ENCODE data around the gene TMEM183A. TPM values are rescaled to one million over a fixed set of nuclear protein-coding genes. Genes with fewer than 3 reads are reported as not detected.
"Not testable (repeated sequence)": the region's sequence is repeated elsewhere in the genome, so short reads cannot be mapped to it uniquely, and the experiment has no call there.

Gene TMEM183A
- total and polyA plus RNA-seq, 7 donors, result 71.7 to 108 (median 79.9) TPM

DNA sequence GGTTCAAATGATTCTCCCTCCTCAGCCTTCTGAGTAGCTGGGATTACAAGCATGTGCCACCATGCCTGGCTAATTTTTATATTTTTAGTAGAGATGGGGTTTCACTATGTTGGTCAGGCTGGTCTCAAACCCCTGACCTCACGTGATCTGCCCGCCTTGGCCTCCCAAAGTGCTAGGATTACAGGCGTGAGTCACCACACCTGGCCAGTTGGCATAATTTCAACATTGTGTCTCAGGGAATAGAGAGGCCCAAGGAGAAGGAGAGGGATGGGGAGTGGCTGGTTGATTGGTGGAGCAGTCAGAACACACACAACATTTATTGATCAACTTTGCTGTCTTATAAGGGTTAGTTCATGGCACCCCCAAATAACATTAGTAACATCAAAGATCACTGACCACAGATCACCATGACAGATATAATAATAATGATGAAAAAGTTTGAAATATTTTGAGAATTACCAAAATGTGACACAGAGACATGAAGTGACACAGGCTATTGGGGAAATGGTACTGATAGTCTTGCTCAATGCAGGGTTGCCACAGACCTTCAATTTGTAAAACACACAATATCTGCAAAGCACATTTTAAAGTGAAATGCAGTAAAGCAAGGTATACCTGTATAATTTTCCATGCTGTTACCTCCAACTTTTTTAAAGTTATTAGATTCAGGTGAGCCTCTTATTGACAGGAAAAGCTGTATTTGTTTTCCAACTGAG, 24.3 kb upstream of the TMEM183A start:
- Histone ChIP-seq H3K4me3 (no peak overlapping the region), H3K36me3 (no peaks in the 10 kb centered on the region), H3K9me3 (no peaks in the 10 kb centered on the region), H3K4me1 (no peaks in the 10 kb centered on the region), H3K27ac (no peak overlapping the region), H3K27me3 (peaks cover 0 to 8% (median 0%) of the 10 kb centered on the region in 3 donors)
- no peak for DNase-seq
- 31 to 73% methylated on average over 3 of the region's 3 CpGs for WGBS, 2 donors
- no peak for TF ChIP-seq POLR2A (IDR thresholded peaks at IDR 0.05)
- TF ChIP-seq, protein P1, sequence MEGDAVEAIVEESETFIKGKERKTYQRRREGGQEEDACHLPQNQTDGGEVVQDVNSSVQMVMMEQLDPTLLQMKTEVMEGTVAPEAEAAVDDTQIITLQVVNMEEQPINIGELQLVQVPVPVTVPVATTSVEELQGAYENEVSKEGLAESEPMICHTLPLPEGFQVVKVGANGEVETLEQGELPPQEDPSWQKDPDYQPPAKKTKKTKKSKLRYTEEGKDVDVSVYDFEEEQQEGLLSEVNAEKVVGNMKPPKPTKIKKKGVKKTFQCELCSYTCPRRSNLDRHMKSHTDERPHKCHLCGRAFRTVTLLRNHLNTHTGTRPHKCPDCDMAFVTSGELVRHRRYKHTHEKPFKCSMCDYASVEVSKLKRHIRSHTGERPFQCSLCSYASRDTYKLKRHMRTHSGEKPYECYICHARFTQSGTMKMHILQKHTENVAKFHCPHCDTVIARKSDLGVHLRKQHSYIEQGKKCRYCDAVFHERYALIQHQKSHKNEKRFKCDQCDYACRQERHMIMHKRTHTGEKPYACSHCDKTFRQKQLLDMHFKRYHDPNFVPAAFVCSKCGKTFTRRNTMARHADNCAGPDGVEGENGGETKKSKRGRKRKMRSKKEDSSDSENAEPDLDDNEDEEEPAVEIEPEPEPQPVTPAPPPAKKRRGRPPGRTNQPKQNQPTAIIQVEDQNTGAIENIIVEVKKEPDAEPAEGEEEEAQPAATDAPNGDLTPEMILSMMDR (IDR thresholded peaks at IDR 0.05), result no peak
- no peak for TF ChIP-seq EP300 (IDR thresholded peaks at IDR 0.05)
- intact Hi-C loops (cut with DNase I), result no loop called here

DNA sequence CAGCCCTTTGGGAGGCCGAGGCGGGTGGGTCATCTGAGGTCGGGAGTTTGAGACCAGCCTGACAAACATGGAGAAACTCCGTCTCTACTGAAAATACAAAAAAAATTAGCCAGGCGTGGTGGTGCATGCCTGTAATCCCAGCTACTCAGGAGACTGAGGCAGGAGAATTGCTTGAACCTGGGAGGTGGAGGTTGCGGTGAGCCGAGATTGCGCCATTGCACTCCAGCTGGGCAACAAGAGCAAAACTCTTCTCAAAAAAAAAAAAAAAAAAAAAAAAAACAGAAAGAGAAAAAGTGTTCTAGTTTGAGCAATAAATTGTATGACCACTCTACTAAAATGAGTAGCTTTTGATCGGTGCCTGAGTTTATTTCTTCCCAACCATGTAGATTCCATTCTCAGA, 21.1 kb upstream of the TMEM183A start:
- WGBS, 2 donors, result 67 to 87% methylated on average over 9 of the region's 9 CpGs
- H3K4me3 ChIP-seq; H3K27ac ChIP-seq; H3K9me3 ChIP-seq; intact Hi-C loops (cut with DNase I); H3K4me1 ChIP-seq; H3K27me3 ChIP-seq; H3K36me3 ChIP-seq; DNase-seq: not testable (repeated sequence)

DNA sequence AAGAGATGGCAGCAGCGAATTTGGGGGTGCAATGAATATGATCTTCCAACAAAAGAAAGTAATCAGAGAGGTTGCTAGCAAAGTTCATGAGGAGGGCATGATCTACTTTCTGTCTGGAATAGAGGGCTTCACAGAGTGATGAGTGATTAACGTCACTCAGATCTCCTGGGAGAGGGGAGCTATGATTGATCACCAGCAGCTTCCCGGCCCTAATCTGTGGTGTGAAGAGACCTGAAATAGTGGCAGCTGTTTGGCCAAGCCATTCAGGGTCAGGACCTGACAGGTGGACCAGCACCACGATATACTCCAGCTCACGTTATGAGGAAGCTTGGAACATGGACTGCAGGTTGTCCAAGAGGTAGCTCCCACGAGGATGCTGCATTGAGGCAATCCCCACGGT, 19.9 kb upstream of the TMEM183A start:
- Histone ChIP-seq H3K36me3 (no peaks in the 10 kb centered on the region), H3K27ac (no peak overlapping the region), H3K4me3 (no peak overlapping the region), H3K9me3 (no peaks in the 10 kb centered on the region), H3K27me3 (no peaks in the 10 kb centered on the region), H3K4me1 (no peaks in the 10 kb centered on the region)
- intact Hi-C loops (cut with DNase I), result no loop called here
- no peak for DNase-seq
- 84 to 85% methylated on average over 7 of the region's 7 CpGs for WGBS, 2 donors
- TF ChIP-seq POLR2AphosphoS5 (IDR thresholded peaks at IDR 0.05) (no peak), EP300 (IDR thresholded peaks at IDR 0.05) (no peak), POLR2A (IDR thresholded peaks at IDR 0.05) (no peak)
- TF ChIP-seq, protein P1 (IDR thresholded peaks at IDR 0.05), result no peak

DNA sequence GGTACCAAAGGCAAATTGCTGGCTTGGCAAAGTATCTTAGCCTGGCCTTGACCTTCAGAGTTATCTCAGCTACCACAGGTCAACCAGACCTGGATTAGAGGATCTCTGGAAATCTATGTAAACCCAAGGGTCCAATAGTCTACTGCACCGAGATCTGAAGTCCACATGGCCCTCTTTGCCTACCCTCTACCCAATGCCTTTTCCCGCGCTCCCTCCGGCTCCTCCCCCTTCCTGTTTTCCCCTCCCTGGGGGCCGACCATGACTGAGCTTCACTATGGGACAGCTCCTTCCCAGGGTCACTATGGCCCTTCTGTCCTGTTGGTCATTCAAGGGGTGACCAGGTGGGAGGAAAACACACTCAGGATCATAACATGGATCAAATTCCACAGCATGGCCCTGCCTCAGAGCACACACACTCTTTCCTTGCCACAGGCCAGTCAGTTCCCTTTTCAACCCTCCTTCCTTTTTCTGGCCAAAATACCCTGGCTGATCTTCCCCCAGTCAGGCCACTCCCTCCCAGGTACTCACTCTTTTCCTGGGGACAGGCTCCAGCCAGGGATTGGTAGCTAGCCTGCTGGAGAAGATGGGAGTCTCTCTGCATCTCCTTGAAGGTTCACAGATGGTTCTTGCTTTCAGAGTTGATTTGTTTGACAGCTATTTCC, 19.1 kb upstream of the TMEM183A start:
- intact Hi-C loops (cut with DNase I), result no loop called here
- WGBS, 2 donors, result 80 to 83% methylated on average over 5 of the region's 5 CpGs

DNA sequence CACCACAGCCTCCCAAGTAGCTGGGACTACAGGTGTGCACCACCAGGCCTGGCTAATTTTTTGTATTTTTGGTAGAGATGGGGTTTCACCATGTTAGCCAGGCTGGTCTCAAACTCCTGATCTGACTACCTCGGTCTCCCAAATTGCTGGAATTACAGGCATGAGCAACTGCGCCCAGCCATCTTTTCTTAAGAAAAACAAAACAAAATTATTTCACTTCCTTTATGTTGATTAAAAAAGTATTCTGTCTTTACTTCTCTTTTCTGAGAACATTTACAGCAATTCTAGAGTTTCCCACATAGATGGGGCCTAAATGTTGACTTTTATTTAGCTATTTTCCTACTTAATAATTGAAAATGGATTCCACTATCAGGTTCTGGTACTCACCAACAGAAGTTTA, 17.3 kb upstream of the TMEM183A start:
- WGBS, 2 donors, result 79 to 94% methylated on average over 2 of the region's 2 CpGs
- Histone ChIP-seq H3K4me1 (no peaks in the 10 kb centered on the region), H3K36me3 (no peaks in the 10 kb centered on the region), H3K4me3 (no peak overlapping the region), H3K27ac (no peak overlapping the region), H3K9me3 (no peaks in the 10 kb centered on the region), H3K27me3 (no peaks in the 10 kb centered on the region)
- TF ChIP-seq EP300 (IDR thresholded peaks at IDR 0.05), result no peak
- TF ChIP-seq, protein P1 (IDR thresholded peaks at IDR 0.05), result no peak
- no peak for TF ChIP-seq POLR2A (IDR thresholded peaks at IDR 0.05)
- TF ChIP-seq POLR2AphosphoS5 (IDR thresholded peaks at IDR 0.05), result no peak
- intact Hi-C loops (cut with DNase I), result no loop called here
- no peak for DNase-seq

More for the DNA sequence above, 19.1 kb upstream of the TMEM183A start:
- Histone ChIP-seq H3K27me3 (no peaks in the 10 kb centered on the region), H3K4me3 (no peak overlapping the region), H3K36me3 (no peaks in the 10 kb centered on the region), H3K4me1 (no peaks in the 10 kb centered on the region), H3K27ac (no peak overlapping the region), H3K9me3 (no peaks in the 10 kb centered on the region)
- TF ChIP-seq, protein P1 (IDR thresholded peaks at IDR 0.05), result no peak
- TF ChIP-seq POLR2A (IDR thresholded peaks at IDR 0.05) (no peak), EP300 (IDR thresholded peaks at IDR 0.05) (no peak), POLR2AphosphoS5 (IDR thresholded peaks at IDR 0.05) (no peak)
- DNase-seq, result no peak

Measured in sigmoid colon (tissue), 7 donors.